IMR-90 (cell line): ENCODE data around the gene TBC1D12. TPM values are rescaled to one million over a fixed set of nuclear protein-coding genes. Genes with fewer than 3 reads are reported as not detected.
A peak's percentile ranks its signal among the peaks of the same experiment; 100 is the strongest.

Experiments used
- ATAC-seq: fragments of 200-7000 bp; cut with Tn5 transposase; 2 replicates; pipeline ENCODE4 v1.9.1; 2020; ENCODE audit warnings: low read depth, mild to moderate bottlenecking, moderate library complexity
- BruUV-seq: library from RNA; stranded (reverse); fragments of 400-500 nt; replicated peaks from 2 replicates; lab custom pipeline; 2021; lab: Mats Ljungman, UMichigan
- CTCF ChIA-PET: fragments of 300-600 bp; formaldehyde crosslinking; extraction: SDS; loops from one replicate; lab custom pipeline; 2021; ENCODE audit warnings: antibody characterized with exemption; lab: Yijun Ruan, JAX
- POLR2A ChIA-PET: fragments of 300-600 bp; sonication (Branson Sonifier 250); formaldehyde crosslinking; loops from one replicate; lab custom pipeline; 2022; ENCODE audit warnings: antibody characterized with exemption; ENCODE audit not compliant: unreplicated experiment; lab: Charles Lee
- DNase-seq: peaks from one replicate; pipeline ENCODE4 v3.0.0; 2013
- H2AFZ ChIP-seq: replicated peaks from 2 replicates; pipeline ENCODE3; 2013; ENCODE audit warnings: low read length, mild to moderate bottlenecking; ENCODE audit not compliant: poor library complexity
- H2AK5ac ChIP-seq: 2 replicates; pipeline ENCODE4 v1.6.1; 2013; ENCODE audit warnings: low read depth, low read length, inconsistent platforms
- H2AK9ac ChIP-seq: replicated peaks from 2 replicates; pipeline ENCODE3; 2013; ENCODE audit warnings: mild to moderate bottlenecking, low read depth, low read length, moderate library complexity; ENCODE audit not compliant: poor library complexity
- H2BK120ac ChIP-seq: 2 replicates; pipeline ENCODE4 v1.6.1; 2013; ENCODE audit warnings: low read depth, low read length, inconsistent platforms
- H2BK15ac ChIP-seq: 3 replicates; pipeline ENCODE4 v1.6.1; 2013; ENCODE audit warnings: low read depth, low read length, inconsistent platforms
- H2BK20ac ChIP-seq: 2 replicates; pipeline ENCODE4 v1.6.1; 2013; ENCODE audit warnings: low read depth, mild to moderate bottlenecking, inconsistent platforms, low read length, moderate library complexity
- H2BK5ac ChIP-seq: 2 replicates; pipeline ENCODE4 v1.6.1; 2013; ENCODE audit warnings: mild to moderate bottlenecking, low read depth, low read length, inconsistent platforms; ENCODE audit not compliant: poor library complexity, severe bottlenecking
- H3K14ac ChIP-seq: replicated peaks from 2 replicates; pipeline ENCODE4 v1.6.1; 2013; ENCODE audit warnings: low read depth, low read length, inconsistent platforms
- H3K18ac ChIP-seq: 2 replicates; pipeline ENCODE4 v1.6.1; 2013; ENCODE audit warnings: low read depth, low read length, control low read depth
- H3K23ac ChIP-seq: 2 replicates; pipeline ENCODE4 v1.6.1; 2013; ENCODE audit warnings: low read depth, low read length, inconsistent platforms
- H3K27ac ChIP-seq: 2 replicates; pipeline ENCODE4 v1.5.1; 2013; ENCODE audit warnings: mild to moderate bottlenecking, control low read depth, low read length; ENCODE audit not compliant: insufficient read depth
- H3K27me3 ChIP-seq: 2 replicates; pipeline ENCODE4 v1.6.1; 2013; ENCODE audit warnings: low read length; ENCODE audit not compliant: control insufficient read depth, insufficient read depth
- H3K36me3 ChIP-seq: 2 replicates; pipeline ENCODE4 v1.6.1; 2013; ENCODE audit warnings: low read length, mixed read lengths; ENCODE audit not compliant: control insufficient read depth, insufficient read depth
- H3K4ac ChIP-seq: 2 replicates; pipeline ENCODE4 v1.6.1; 2013; ENCODE audit warnings: low read depth, low read length, inconsistent platforms
- H3K4me1 ChIP-seq: 2 replicates; pipeline ENCODE4 v1.6.1; 2013; ENCODE audit warnings: low read length, mixed read lengths; ENCODE audit not compliant: control insufficient read depth, insufficient read depth
- H3K4me2 ChIP-seq: 2 replicates; pipeline ENCODE4 v1.6.1; 2013; ENCODE audit warnings: low read depth, mild to moderate bottlenecking, control low read depth, low read length, moderate library complexity
- H3K4me3 ChIP-seq: 2 replicates; pipeline ENCODE4 v1.5.1; 2013; ENCODE audit warnings: low read depth, mild to moderate bottlenecking, control low read depth, low read length, moderate library complexity; ENCODE audit not compliant: insufficient read depth
- H3K56ac ChIP-seq: 2 replicates; pipeline ENCODE4 v1.6.1; 2013; ENCODE audit warnings: low read length, inconsistent platforms; ENCODE audit not compliant: insufficient read depth; ENCODE audit errors: extremely low read depth
- H3K79me1 ChIP-seq, 2 experiments: 2 replicates each; pipeline ENCODE4 v1.6.1; 2013; ENCODE audit warnings: low read length in 2 of 2, inconsistent platforms in 1 of 2, low read depth in 1 of 2
- H3K9ac ChIP-seq: 2 replicates; pipeline ENCODE4 v1.6.1; 2013; ENCODE audit warnings: low read depth, low read length, control low read depth
- H3K9me1 ChIP-seq: 2 replicates; pipeline ENCODE4 v1.6.1; 2013; ENCODE audit warnings: low read length, inconsistent platforms; ENCODE audit not compliant: insufficient read depth
- H3K9me3 ChIP-seq: 2 replicates; pipeline ENCODE4 v1.6.1; 2013; ENCODE audit warnings: low read length; ENCODE audit not compliant: control insufficient read depth, insufficient read depth
- H4K20me1 ChIP-seq: 2 replicates; pipeline ENCODE4 v1.6.1; 2013; ENCODE audit warnings: low read length, inconsistent platforms; ENCODE audit not compliant: insufficient read depth
- H4K5ac ChIP-seq: 2 replicates; pipeline ENCODE4 v1.6.1; 2013; ENCODE audit warnings: mild to moderate bottlenecking, low read depth, low read length, control low read depth
- H4K8ac ChIP-seq, 2 experiments: 2 replicates each; pipeline ENCODE4 v1.6.1; 2013; ENCODE audit warnings: low read depth in 2 of 2, low read length in 2 of 2, control low read depth in 1 of 2, inconsistent platforms in 1 of 2
- H4K91ac ChIP-seq: 2 replicates; pipeline ENCODE4 v1.6.1; 2013; ENCODE audit warnings: low read depth, low read length, inconsistent platforms; ENCODE audit not compliant: insufficient read depth
- CHD1 ChIP-seq: IDR thresholded peaks from 2 replicates; pipeline ENCODE4 v1.6.1; 2012; ENCODE audit warnings: low read depth, low read length, improper control_type of control experiment
- MAFK ChIP-seq: IDR thresholded peaks from 2 replicates; pipeline ENCODE4 v1.6.1; 2012; ENCODE audit warnings: low read depth, low read length, improper control_type of control experiment
- WGBS, 2 experiments: methylation state at CpG; one replicate each; pipeline versions ENCODE4 v1.1.5 to v1.1.7; 2013; ENCODE audit warnings: missing lambda C conversion rate in 2 of 2; ENCODE audit not compliant: insufficient read length in 1 of 2; ENCODE audit errors: extremely low coverage in 2 of 2; 5-methylcytosine and 5-hydroxymethylcytosine counted together
- dilution Hi-C: fragments of 300-500 bp; cut with HindIII; formaldehyde crosslinking; loops from one replicate; pipeline ENCODE4 v1.14.3; 2018; ENCODE audit warnings: low sequenced_read_pairs; ENCODE audit not compliant: unreplicated experiment
- in situ Hi-C: fragments of 300-500 bp; cut with MboI; formaldehyde crosslinking; loops from 3 replicates; pipeline ENCODE4 v1.14.3; 2019; ENCODE audit warnings: low sequenced_read_pairs, inconsistent platforms, mixed read lengths
- intact Hi-C: fragments of 100-400 bp; cut with micrococcal nuclease; formaldehyde crosslinking; loops from 2 replicates; pipeline ENCODE4 v1.10.0; 2022
- polyA plus RNA-seq, 3 experiments: library from polyadenylated mRNA; depleted of rRNA; stranded (reverse); fragments of >200 nt; gene quantifications; 2 replicates each; pipeline ENCODE4 v1.2.3, GENCODE V29; 2012; ENCODE audit warnings: low replicate concordance in 1 of 3
- total RNA-seq: library from RNA; depleted of rRNA; stranded (reverse); fragments of >200 nt; gene quantifications from 2 replicates; pipeline ENCODE4 v1.2.3, GENCODE V29; 2012
- TF ChIP-seq, protein P1 (sequence below): fragments of 150-350 bp; IDR thresholded peaks from 2 replicates; pipeline ENCODE4 v1.6.1; 2017; ENCODE audit warnings: mild to moderate bottlenecking, antibody characterized with exemption, low read length, low read depth

The TBC1D12 gene
- total and polyA plus RNA-seq, 2 of the 4 experiments (the other 2 are of a cell fraction) = 1.9 to 5.4 TPM

DNA sequence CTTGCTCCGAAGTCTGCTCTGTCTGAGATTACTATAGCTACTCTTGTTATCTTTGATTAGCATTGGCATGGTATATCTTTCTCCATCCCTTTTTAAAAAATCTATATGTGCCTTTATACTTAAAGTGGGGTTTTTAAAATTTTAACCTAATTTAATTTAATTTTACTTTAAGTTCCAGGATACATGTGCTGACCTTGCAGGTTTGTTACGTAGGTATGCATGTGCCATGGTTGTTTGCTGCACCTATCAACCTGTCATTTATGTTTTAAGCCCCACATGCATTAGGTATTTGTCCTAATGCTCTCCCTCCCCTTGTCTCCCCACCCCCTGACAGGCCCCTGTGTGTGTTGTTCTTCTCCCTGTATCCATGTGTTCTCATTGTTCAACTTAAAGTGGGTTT is 54.6 kb downstream of the TBC1D12 start:
- Histone ChIP-seq H3K79me1 (peaks cover 0 to 7% of the 10 kb centered on the region in 2 experiments; a peak in 2 of 4 replicates), H3K23ac (no peak overlapping the region), H3K56ac (no peak overlapping the region), H3K4me1 (no peaks in the 10 kb centered on the region), H2BK120ac (no peak overlapping the region), H3K36me3 (peaks cover 3% of the 10 kb centered on the region), H3K4ac (no peak overlapping the region), H3K4me2 (no peak overlapping the region), H2AK5ac (no peak overlapping the region), H2AFZ (no peak overlapping the region), H3K18ac (no peak overlapping the region), H4K91ac (no peak overlapping the region), H3K27ac (no peak overlapping the region), H4K8ac (no peak overlapping the region), H4K20me1 (no peaks in the 10 kb centered on the region), H2BK15ac (no peak overlapping the region), H3K4me3 (no peak overlapping the region), H3K14ac (no peak overlapping the region), H3K9me1 (no peaks in the 10 kb centered on the region), H2BK20ac (no peak overlapping the region), H3K27me3 (no peaks in the 10 kb centered on the region), H2BK5ac (no peak overlapping the region), H4K5ac (no peak overlapping the region), H3K9me3 (peaks cover 9% of the 10 kb centered on the region), H3K9ac (no peak overlapping the region), H2AK9ac (no peak overlapping the region)
- ChIA-PET POLR2A (no interaction called here), CTCF (interaction anchor here (1.5 kb wide), 1 partner anchor 13 kb away, joined by 6 read pairs; no protein-coding TSS in a partner anchor)
- ATAC-seq = no peak
- intact Hi-C loops = no loop called here
- TF ChIP-seq MAFK (peak; percentile 56; the same call in 1 of the 2 replicates), CHD1 (no peak)
- TF ChIP-seq, protein P1, sequence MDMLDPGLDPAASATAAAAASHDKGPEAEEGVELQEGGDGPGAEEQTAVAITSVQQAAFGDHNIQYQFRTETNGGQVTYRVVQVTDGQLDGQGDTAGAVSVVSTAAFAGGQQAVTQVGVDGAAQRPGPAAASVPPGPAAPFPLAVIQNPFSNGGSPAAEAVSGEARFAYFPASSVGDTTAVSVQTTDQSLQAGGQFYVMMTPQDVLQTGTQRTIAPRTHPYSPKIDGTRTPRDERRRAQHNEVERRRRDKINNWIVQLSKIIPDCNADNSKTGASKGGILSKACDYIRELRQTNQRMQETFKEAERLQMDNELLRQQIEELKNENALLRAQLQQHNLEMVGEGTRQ = no peak
- DNase-seq = no peak
- no CpG with 5 or more reads among the region's 2 CpGs for WGBS, 2 experiments
- dilution Hi-C loops = no loop called here
- BruUV-seq = no TSS peak
- in situ Hi-C loops = no loop called here
